Measurements from ENCODE around the gene GEMIN5. TPM values are rescaled to one million over a fixed set of nuclear protein-coding genes. Genes with fewer than 3 reads are reported as not detected.

Gene GEMIN5
- total RNA-seq, 2 donors from 2014 or later = 6.5 to 12.1 TPM

DNA sequence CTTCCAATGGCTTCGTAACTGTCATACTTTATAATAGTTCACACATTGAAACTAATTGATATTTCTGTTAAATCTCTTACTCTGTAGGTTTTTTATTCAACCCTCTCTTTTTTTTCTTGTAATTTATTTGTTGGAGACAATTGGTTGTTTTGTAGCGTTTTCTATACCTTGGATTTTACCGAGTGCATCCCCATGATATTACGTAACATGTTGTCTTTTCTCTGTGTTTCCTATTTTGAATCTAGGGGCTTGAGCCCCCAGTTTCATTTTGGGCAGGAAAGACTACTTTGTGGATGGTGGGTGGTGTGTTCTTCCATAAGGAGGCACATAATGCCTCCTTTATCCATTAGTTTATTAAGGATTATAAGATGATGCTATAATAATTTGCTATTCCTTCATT is 10.3 kb upstream of the GEMIN5 start:
- Histone ChIP-seq H3K27ac (no peak overlapping the region), H3K9me3 (no peaks in the 10 kb centered on the region), H3K27me3 (no peaks in the 10 kb centered on the region), H3K4me1 (no peaks in the 10 kb centered on the region), H3K9ac (ENCODE audit: low read depth in 2 of 2, low read length in 2 of 2) (no peak overlapping the region), H3K4me3 (no peak overlapping the region), H3K36me3 (no peaks in the 10 kb centered on the region)
- DNase-seq = no peak
- TF ChIP-seq, protein P1, sequence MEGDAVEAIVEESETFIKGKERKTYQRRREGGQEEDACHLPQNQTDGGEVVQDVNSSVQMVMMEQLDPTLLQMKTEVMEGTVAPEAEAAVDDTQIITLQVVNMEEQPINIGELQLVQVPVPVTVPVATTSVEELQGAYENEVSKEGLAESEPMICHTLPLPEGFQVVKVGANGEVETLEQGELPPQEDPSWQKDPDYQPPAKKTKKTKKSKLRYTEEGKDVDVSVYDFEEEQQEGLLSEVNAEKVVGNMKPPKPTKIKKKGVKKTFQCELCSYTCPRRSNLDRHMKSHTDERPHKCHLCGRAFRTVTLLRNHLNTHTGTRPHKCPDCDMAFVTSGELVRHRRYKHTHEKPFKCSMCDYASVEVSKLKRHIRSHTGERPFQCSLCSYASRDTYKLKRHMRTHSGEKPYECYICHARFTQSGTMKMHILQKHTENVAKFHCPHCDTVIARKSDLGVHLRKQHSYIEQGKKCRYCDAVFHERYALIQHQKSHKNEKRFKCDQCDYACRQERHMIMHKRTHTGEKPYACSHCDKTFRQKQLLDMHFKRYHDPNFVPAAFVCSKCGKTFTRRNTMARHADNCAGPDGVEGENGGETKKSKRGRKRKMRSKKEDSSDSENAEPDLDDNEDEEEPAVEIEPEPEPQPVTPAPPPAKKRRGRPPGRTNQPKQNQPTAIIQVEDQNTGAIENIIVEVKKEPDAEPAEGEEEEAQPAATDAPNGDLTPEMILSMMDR (IDR thresholded peaks at IDR 0.05) = no peak
- intact Hi-C loops (cut with DNase I) = loop anchor here (10.0 kb wide), 1 partner anchor 304 kb away; no protein-coding TSS in a partner anchor

DNA sequence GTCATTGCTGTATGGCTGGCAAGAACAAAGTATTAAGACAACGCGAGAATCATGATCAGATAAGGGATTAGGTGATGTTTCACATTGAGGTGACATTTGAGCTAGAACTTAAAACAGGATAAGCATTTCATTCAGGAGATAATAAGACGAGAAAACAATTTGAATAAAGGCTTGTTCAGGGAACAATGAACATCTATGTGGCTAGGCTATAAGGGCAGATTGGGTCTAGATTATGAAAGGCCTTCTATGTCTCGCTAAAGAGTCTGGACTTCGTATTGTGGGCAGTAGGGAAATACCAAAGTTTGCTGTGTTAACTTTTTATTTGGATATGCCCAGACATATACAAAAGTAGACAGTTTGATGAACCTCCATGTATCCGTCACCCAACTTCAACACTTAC is 9.8 kb upstream of the GEMIN5 start:
- no peaks in the 10 kb centered on the region for H3K4me1 ChIP-seq
- no peak overlapping the region for H3K9ac ChIP-seq (ENCODE audit: low read depth in 2 of 2, low read length in 2 of 2)
- intact Hi-C loops (cut with DNase I) = loop anchor here (10.0 kb wide), 1 partner anchor 303 kb away; no protein-coding TSS in a partner anchor

DNA sequence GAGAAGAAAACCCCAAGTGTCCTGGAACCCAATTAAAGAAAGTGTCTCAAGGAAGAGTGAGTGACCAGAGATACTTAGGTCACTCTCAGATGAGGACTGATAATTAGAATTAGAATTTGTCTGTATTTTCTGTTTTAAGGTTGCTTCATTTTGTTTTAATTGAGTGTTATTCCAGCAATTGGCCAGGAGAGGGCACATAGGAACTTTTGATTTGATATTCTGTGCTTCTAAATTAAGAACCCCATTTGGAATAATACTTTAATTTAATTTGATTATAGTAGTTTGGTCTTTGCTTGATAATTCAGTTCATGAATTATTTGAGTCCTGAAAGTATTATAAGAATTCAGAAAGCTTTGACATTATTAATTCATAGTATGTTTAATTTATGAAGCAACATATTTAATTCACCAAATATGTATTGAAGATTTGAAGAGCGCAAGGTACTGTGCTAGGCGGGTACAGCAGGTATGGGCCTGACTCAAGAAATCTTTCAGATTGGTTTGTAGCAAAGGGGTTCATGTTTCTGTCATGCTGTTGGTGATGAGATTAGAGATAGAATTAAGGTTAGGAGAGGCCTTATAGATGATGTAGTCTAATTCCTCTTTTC is 7.8 kb upstream of the GEMIN5 start:
- no peak for DNase-seq
- no peaks in the 10 kb centered on the region for H3K4me1 ChIP-seq

More for the DNA sequence above, 9.8 kb upstream of the GEMIN5 start:
- Histone ChIP-seq H3K4me3 (no peak overlapping the region), H3K9me3 (no peaks in the 10 kb centered on the region), H3K36me3 (no peaks in the 10 kb centered on the region), H3K27me3 (no peaks in the 10 kb centered on the region), H3K27ac (no peak overlapping the region)
- DNase-seq = no peak
- TF ChIP-seq, protein P1 (IDR thresholded peaks at IDR 0.05) = no peak

DNA sequence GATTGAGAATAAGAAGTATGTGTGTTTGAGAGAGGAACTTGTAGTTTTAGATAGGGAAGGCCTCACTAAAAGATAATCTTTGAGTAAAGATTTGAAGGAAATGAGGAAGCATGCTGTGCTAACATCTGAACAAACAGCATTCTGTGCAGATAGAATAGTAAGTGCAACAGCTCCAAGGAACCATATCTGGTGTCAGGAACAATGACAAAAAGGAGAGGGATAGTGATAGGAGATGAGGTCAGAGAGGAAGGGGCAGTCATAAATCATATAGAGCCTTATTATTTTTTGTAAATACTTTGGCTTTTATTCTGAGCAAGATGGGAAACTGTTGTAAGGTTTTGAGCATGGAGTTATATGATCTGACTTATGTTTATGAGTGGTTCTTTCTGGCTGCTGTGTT is 6.7 kb upstream of the GEMIN5 start:
- Histone ChIP-seq H3K9me3 (no peaks in the 10 kb centered on the region), H3K27me3 (no peaks in the 10 kb centered on the region), H3K27ac (no peak overlapping the region), H3K4me1 (no peaks in the 10 kb centered on the region), H3K4me3 (no peak overlapping the region), H3K36me3 (no peaks in the 10 kb centered on the region), H3K9ac (ENCODE audit: low read depth in 2 of 2, low read length in 2 of 2) (no peak overlapping the region)
- DNase-seq = no peak
- intact Hi-C loops (cut with DNase I) = loop anchor here (10.0 kb wide), 1 partner anchor 300 kb away; no protein-coding TSS in a partner anchor
- TF ChIP-seq, protein P1 (IDR thresholded peaks at IDR 0.05) = no peak

More for the DNA sequence above, 7.8 kb upstream of the GEMIN5 start:
- TF ChIP-seq, protein P1 (IDR thresholded peaks at IDR 0.05) = peak; percentile 58
- no peaks in the 10 kb centered on the region for H3K27me3 ChIP-seq
- H3K36me3 ChIP-seq = no peaks in the 10 kb centered on the region
- H3K27ac ChIP-seq = no peak overlapping the region
- no peaks in the 10 kb centered on the region for H3K9me3 ChIP-seq
- H3K9ac ChIP-seq (ENCODE audit: low read depth in 2 of 2, low read length in 2 of 2) = no peak overlapping the region
- intact Hi-C loops (cut with DNase I) = loop anchor here (10.0 kb wide), 1 partner anchor 301 kb away; no protein-coding TSS in a partner anchor
- H3K4me3 ChIP-seq = no peak overlapping the region

DNA sequence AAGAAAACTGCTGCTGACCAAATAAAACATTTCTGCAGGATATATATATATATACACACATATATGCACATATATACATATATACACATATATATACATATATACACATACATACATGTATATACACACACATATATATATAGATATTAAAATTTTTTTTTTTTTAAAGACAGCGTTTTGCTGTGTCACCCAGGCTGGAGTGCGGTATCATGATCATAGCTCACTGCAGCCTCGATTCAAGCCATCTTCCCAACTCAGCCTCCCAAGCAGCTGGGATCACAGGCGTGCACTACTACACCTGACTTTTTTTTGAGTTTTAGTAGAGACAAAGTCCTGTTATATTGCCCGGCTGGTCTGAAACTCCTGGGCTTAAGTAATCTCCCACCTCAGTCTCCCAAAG is 5.5 kb upstream of the GEMIN5 start:
- no peaks in the 10 kb centered on the region for H3K4me1 ChIP-seq
- H3K4me3 ChIP-seq = no peak overlapping the region
- H3K36me3 ChIP-seq = no peaks in the 10 kb centered on the region
- intact Hi-C loops (cut with DNase I) = loop anchor here (10.0 kb wide), 1 partner anchor 299 kb away; no protein-coding TSS in a partner anchor
- H3K27me3 ChIP-seq = no peaks in the 10 kb centered on the region
- H3K27ac ChIP-seq = no peak overlapping the region
- DNase-seq = no peak
- TF ChIP-seq, protein P1 (IDR thresholded peaks at IDR 0.05) = no peak
- H3K9ac ChIP-seq (ENCODE audit: low read depth in 2 of 2, low read length in 2 of 2) = no peak overlapping the region
- H3K9me3 ChIP-seq = no peaks in the 10 kb centered on the region

Data from colonic mucosa (tissue), 4 donors.